ENCODE measurements around the gene AMACR. TPM values are rescaled to one million over a fixed set of nuclear protein-coding genes. Genes with fewer than 3 reads are reported as not detected.

AMACR gene
- total and polyA plus RNA-seq, 10 of the 15 experiments (the other 5 are each of a cell fraction or from before 2014, with no cell fraction given): 2.6 to 20.4 (median 10.4) TPM

DNA sequence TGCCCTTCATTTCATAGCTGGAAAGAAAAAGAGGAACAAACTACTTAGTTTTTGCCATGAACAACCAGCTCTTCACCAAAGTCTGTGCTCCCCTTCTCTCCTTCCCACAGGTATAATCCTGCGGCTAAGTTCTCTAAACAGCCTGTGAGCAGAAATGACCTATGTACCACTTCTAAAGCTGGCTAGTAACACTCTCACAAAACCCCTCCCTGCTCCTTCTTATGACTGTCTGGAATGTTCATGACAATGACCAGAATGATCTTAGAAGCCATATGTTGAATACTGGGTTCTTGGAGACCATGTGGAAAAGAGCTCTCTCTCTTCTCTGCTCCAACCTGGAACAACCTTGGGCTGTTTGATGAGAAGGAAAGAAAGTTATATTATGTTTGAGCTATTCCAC is 12.9 kb upstream of the AMACR start (continued):
- TF ChIP-seq, protein P1, sequence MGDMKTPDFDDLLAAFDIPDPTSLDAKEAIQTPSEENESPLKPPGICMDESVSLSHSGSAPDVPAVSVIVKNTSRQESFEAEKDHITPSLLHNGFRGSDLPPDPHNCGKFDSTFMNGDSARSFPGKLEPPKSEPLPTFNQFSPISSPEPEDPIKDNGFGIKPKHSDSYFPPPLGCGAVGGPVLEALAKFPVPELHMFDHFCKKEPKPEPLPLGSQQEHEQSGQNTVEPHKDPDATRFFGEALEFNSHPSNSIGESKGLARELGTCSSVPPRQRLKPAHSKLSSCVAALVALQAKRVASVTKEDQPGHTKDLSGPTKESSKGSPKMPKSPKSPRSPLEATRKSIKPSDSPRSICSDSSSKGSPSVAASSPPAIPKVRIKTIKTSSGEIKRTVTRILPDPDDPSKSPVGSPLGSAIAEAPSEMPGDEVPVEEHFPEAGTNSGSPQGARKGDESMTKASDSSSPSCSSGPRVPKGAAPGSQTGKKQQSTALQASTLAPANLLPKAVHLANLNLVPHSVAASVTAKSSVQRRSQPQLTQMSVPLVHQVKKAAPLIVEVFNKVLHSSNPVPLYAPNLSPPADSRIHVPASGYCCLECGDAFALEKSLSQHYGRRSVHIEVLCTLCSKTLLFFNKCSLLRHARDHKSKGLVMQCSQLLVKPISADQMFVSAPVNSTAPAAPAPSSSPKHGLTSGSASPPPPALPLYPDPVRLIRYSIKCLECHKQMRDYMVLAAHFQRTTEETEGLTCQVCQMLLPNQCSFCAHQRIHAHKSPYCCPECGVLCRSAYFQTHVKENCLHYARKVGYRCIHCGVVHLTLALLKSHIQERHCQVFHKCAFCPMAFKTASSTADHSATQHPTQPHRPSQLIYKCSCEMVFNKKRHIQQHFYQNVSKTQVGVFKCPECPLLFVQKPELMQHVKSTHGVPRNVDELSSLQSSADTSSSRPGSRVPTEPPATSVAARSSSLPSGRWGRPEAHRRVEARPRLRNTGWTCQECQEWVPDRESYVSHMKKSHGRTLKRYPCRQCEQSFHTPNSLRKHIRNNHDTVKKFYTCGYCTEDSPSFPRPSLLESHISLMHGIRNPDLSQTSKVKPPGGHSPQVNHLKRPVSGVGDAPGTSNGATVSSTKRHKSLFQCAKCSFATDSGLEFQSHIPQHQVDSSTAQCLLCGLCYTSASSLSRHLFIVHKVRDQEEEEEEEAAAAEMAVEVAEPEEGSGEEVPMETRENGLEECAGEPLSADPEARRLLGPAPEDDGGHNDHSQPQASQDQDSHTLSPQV (IDR thresholded peaks at IDR 0.05): no peak
- TF ChIP-seq HDGF (IDR thresholded peaks at IDR 0.05): no peak
- no peak for TF ChIP-seq MTA3 (IDR thresholded peaks at IDR 0.05; ENCODE audit: borderline replicate concordance, low read length)
- no peak for TF ChIP-seq KDM1A (IDR thresholded peaks at IDR 0.05; ENCODE audit: borderline replicate concordance)
- no peak for TF ChIP-seq CREM (IDR thresholded peaks at IDR 0.05; ENCODE audit: low read depth)
- TF ChIP-seq FOXK2 (IDR thresholded peaks at IDR 0.05): no peak
- TF ChIP-seq MYB (IDR thresholded peaks at IDR 0.05; ENCODE audit: borderline replicate concordance, low read depth, low read length): no peak

DNA sequence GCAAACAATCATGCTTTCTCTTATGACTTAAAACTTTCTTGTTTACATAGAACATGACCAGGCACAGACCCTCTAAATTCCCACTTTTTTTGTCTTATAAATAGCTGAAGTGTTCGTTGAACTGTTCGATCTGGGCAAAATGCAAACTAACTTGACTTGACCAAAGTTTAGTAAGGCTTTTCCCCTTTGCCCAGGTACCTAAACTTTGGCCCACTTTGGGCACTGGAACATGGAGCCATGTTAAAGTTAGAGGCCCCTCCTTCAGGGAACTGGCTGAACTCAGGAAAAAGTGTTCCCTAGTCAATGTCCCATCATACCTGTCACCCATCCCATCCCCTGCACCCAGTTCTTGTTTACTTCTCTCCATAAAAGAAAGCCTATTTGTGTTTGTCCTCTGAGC is 9.4 kb upstream of the AMACR start:
- Histone ChIP-seq H3K79me2 (ENCODE audit: control insufficient read depth, insufficient read depth, low read length) (no peaks in the 10 kb centered on the region), H4K20me1 (ENCODE audit: control insufficient read depth, insufficient read depth) (no peaks in the 10 kb centered on the region), H3K27me3 (replicated peaks in 1 of 2; ENCODE audit: control insufficient read depth in 2 of 2, insufficient read depth in 2 of 2, low read length in 1 of 2) (no peaks in the 10 kb centered on the region), H3K36me3 (ENCODE audit: control insufficient read depth in 2 of 2, insufficient read depth in 2 of 2, low read length in 1 of 2) (no peaks in the 10 kb centered on the region), H3K4me1 (ENCODE audit: control insufficient read depth, insufficient read depth, low read length) (peaks cover 4% of the 10 kb centered on the region; the same call in 1 of the 2 replicates), H3K4me3 (no peak overlapping the region), H3K9me3 (replicated peaks; ENCODE audit: control insufficient read depth, insufficient read depth, low read length) (no peaks in the 10 kb centered on the region), H3K9ac (ENCODE audit: control insufficient read depth, insufficient read depth, low read length) (no peak overlapping the region), H3K4me2 (ENCODE audit: control insufficient read depth, insufficient read depth) (no peak overlapping the region), H3K27ac (ENCODE audit: control insufficient read depth, insufficient read depth) (no peak overlapping the region), H2AFZ (ENCODE audit: control insufficient read depth, low read depth, low read length) (no peak overlapping the region)
- ChIA-PET RAD21 (ENCODE audit: unreplicated experiment) (no interaction called here), CTCF (interaction anchor here (1.4 to 2.6 kb wide), 2 partner anchors 20 to 22 kb away, joined by 5 to 6 read pairs; no protein-coding TSS in a partner anchor), SMC1A (ENCODE audit: uncharacterized antibody, unreplicated experiment) (interaction anchor here (0.6 to 1.5 kb wide), 4 partner anchors 11 to 18 kb away, joined by 3 to 5 read pairs (median 3); no protein-coding TSS in a partner anchor), POLR2A (no interaction called here)
- ATAC-seq (no peak), DNase-seq (ENCODE audit: low read depth, low spot score) (no peak), FAIRE-seq (no peak)
- WGBS (ENCODE audit: insufficient coverage, insufficient replicate concordance, low lambda C conversion rate, missing lambda C conversion rate): 90% methylated on average over 2 of the region's 2 CpGs
- BruUV-seq (replicated peaks): no TSS peak
- in situ Hi-C loops (cut with MboI) (loop anchor here (25.0 kb wide), 1 partner anchor 895 kb away; the partner anchor contains the start of genes BRIX1 and RAD1), intact Hi-C loops (cut with micrococcal nuclease; ENCODE audit: unreplicated experiment) (no loop called here)
- no peak for TF ChIP-seq NBN (IDR thresholded peaks at IDR 0.05)
- TF ChIP-seq, protein P2, sequence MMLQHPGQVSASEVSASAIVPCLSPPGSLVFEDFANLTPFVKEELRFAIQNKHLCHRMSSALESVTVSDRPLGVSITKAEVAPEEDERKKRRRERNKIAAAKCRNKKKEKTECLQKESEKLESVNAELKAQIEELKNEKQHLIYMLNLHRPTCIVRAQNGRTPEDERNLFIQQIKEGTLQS (IDR thresholded peaks at IDR 0.05; ENCODE audit: borderline replicate concordance, extremely low read depth, low read depth, low read length): no peak
- no peak for TF ChIP-seq MXI1 (IDR thresholded peaks at IDR 0.05; ENCODE audit: low read depth, low read length)
- TF ChIP-seq CEBPB (IDR thresholded peaks at IDR 0.05; ENCODE audit: borderline replicate concordance in 1 of 2, low read depth in 2 of 2, low read length in 2 of 2): no peak
- no peak for TF ChIP-seq SREBF1 (IDR thresholded peaks at IDR 0.05; ENCODE audit: low read length)
- TF ChIP-seq HDGF (IDR thresholded peaks at IDR 0.05): no peak
- no peak for TF ChIP-seq ZNF24 (IDR thresholded peaks at IDR 0.05)
- TF ChIP-seq JUNB (IDR thresholded peaks at IDR 0.05): no peak
- TF ChIP-seq, protein P3, sequence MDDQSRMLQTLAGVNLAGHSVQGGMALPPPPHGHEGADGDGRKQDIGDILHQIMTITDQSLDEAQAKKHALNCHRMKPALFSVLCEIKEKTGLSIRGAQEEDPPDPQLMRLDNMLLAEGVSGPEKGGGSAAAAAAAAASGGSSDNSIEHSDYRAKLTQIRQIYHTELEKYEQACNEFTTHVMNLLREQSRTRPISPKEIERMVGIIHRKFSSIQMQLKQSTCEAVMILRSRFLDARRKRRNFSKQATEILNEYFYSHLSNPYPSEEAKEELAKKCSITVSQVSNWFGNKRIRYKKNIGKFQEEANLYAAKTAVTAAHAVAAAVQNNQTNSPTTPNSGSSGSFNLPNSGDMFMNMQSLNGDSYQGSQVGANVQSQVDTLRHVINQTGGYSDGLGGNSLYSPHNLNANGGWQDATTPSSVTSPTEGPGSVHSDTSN (IDR thresholded peaks at IDR 0.05; ENCODE audit: insufficient replicate concordance, low read depth, low read length): no peak
- TF ChIP-seq JUND (IDR thresholded peaks at IDR 0.05; ENCODE audit: low read depth, low read length): no peak
- no peak for TF ChIP-seq ETV6 (conservative IDR thresholded peaks at IDR 0.05 in 1 of 2, IDR thresholded peaks at IDR 0.05 in 1 of 2; ENCODE audit: borderline replicate concordance in 1 of 2, low read depth in 1 of 2)
- TF ChIP-seq TBL1XR1 (IDR thresholded peaks at IDR 0.05; ENCODE audit: low read depth, low read length): no peak
- no peak for TF ChIP-seq SIX5 (IDR thresholded peaks at IDR 0.05; ENCODE audit: low read depth, low read length, severe bottlenecking)
- TF ChIP-seq ZNF217 (IDR thresholded peaks at IDR 0.05): no peak

Measured in GM12878 (cell line).